Heart right ventricle (tissue), 16 donors: ENCODE measurements around the gene NDUFC2. TPM values are rescaled to one million over a fixed set of nuclear protein-coding genes. Genes with fewer than 3 reads are reported as not detected.

ENCODE experiments used
- ATAC-seq, 8 donors: fragments of 200-7000 bp; cut with Tn5 transposase; one replicate each; pipeline ENCODE4 v1.9.1; 2020; ENCODE audit warnings: mild to moderate bottlenecking in 8 of 8, moderate library complexity in 8 of 8, moderate number of reproducible peaks in 1 of 8
- DNase-seq, 2 donors: peaks; one replicate each; pipeline ENCODE4 v3.0.0-alpha.2; 2020
- H3K27ac ChIP-seq, 10 donors: fragments of 200-600 bp; sonication (generic) in 2 of 10; one replicate each; pipeline versions ENCODE4 v1.5.0 to v1.8.0; 2020 to 2022; ENCODE audit warnings: mild to moderate bottlenecking in 3 of 10
- H3K27me3 ChIP-seq, 7 donors: fragments of 200-600 bp; one replicate each; pipeline ENCODE4 v1.8.0; 2021 to 2022; ENCODE audit warnings: mild to moderate bottlenecking in 2 of 7
- H3K36me3 ChIP-seq, 9 donors: fragments of 200-600 bp; sonication (generic) in 1 of 9; one replicate each; pipeline versions ENCODE4 v1.5.0 to v1.8.0; 2020 to 2022; ENCODE audit warnings: mild to moderate bottlenecking in 2 of 9
- H3K4me1 ChIP-seq, 9 donors: fragments of 200-600 bp; sonication (generic) in 1 of 9; one replicate each; pipeline versions ENCODE4 v1.5.0 to v1.8.0; 2020 to 2022; ENCODE audit warnings: mild to moderate bottlenecking in 4 of 9
- H3K4me3 ChIP-seq, 10 donors: fragments of 200-600 bp; sonication (generic) in 2 of 10; one replicate each; pipeline versions ENCODE4 v1.5.0 to v1.8.0; 2020 to 2022; ENCODE audit warnings: mild to moderate bottlenecking in 7 of 10, moderate library complexity in 2 of 10
- H3K9me3 ChIP-seq, 11 donors: fragments of 200-600 bp in 10 of 11; sonication (generic) in 2 of 11; one replicate each; pipeline versions ENCODE4 v1.5.0 to v1.8.0; 2013 to 2022; ENCODE audit warnings: mild to moderate bottlenecking in 2 of 11, control low read depth in 1 of 11, moderate library complexity in 1 of 11
- CTCF ChIP-seq, 9 donors: fragments of 200-600 bp; sonication (generic) in 2 of 9; IDR thresholded peaks; one replicate each; pipeline versions ENCODE4 v1.5.0 to v1.8.0; 2021 to 2022; ENCODE audit warnings: antibody characterized with exemption in 9 of 9, mild to moderate bottlenecking in 5 of 9, moderate library complexity in 1 of 9
- WGBS, 2 donors: extraction: QIAGEN DNeasy Blood & Tissue Kit; methylation state at CpG; one replicate each; pipeline ENCODE4 v1.1.7; 2013; ENCODE audit warnings: inconsistent platforms in 1 of 2; 5-methylcytosine and 5-hydroxymethylcytosine counted together
- intact Hi-C, 10 donors: fragments of 100-400 bp; cut with DNase I; formaldehyde crosslinking; loops; one replicate each; pipeline versions ENCODE4 v1.11.1 to v1.14.2; 2022
- polyA plus RNA-seq, 2 donors: library from polyadenylated mRNA; stranded (reverse); fragments of 200-250 nt; gene quantifications; one replicate each; pipeline ENCODE4 v1.2.3, GENCODE V29; 2013
- total RNA-seq, 10 donors: library from RNA; stranded (reverse); fragmentation: NEBNext Ultra II Directional in 3 of 10; extraction: Animal tissue kit (Norgen Biotek cat#: 25700) in 3 of 10; gene quantifications; one replicate each; pipeline versions ENCODE4 v1.2.1 to v1.2.4, GENCODE V29; 2021 to 2023
- donor health status: Arrhythmogenic right ventricular cardiomyopathy.
- donor health status: ischemic (EF 13 %, LVEDD 7.1; RV severe dilation, severe dysfunction).
- donor health status: healthy with polysubstance abuse.
- donor health status: DM: no; HTN: yes; CAD: no.
- donor health status: DM: no; HTN: no; CAD: no.
- donor health status: ischemic (EF 25% LVEDD 6.9; RV normal size, moderate dysfunction).
- donor health status: ischemic (EF 25% LVEDD 5.7; RV mildly dilated, moderate dysfunction).
- donor health status: healthy.
- donor health status: DM: yes; HTN: yes; CAD: no.
- donor health status: Ischemic cardiomyopathy.
- donor health status: ischemic (EF 35%, LVEDD 5.7; RV mildly dilated, moderate dysfunction).
- donor health status: nonischemic (EF 11% LVEDD 7.7; RV severe dilation, severe dysfunction).
- donor health status: DM: yes; HTN: yes; CAD: no.
- donor health status: PGD.
- donor health status: ischemic (EF 29% LVEDD 5.4; RV normal size, mild dysfunction).
- donor health status: nonischemic (EF 23%, LVEDD 6.1; RV moderate dilation, normal function).

NDUFC2 gene
- total and polyA plus RNA-seq, 12 donors = 69.7 to 400 (median 275) TPM

GRCh38 chr11:78037825-78038620 lies 41.6 kb downstream of the NDUFC2 start:
- 84 to 85% methylated on average over 9 of the region's 9 CpGs for WGBS, 2 donors
- H3K4me1 ChIP-seq = peaks cover 0 to 22% (median 10%) of the 10 kb centered on the region in 9 donors

GRCh38 chr11:78037056-78037455 lies 42.6 kb downstream of the NDUFC2 start:
- peak in 1 of 8 donors; percentile 36 for ATAC-seq
- H3K27me3 ChIP-seq = no peaks in the 10 kb centered on the region
- H3K36me3 ChIP-seq = no peaks in the 10 kb centered on the region
- no peak for TF ChIP-seq CTCF (IDR thresholded peaks at IDR 0.05)
- H3K4me1 ChIP-seq = peaks cover 0 to 22% (median 10%) of the 10 kb centered on the region in 9 donors
- intact Hi-C loops = loop anchor here in 1 of 10 donors (10.0 kb wide), 1 partner anchor 58 kb away; no protein-coding TSS in a partner anchor
- H3K9me3 ChIP-seq = no peaks in the 10 kb centered on the region
- WGBS, 2 donors = 70 to 71% methylated on average over 3 of the region's 3 CpGs
- no peak for DNase-seq
- no peak overlapping the region for H3K4me3 ChIP-seq
- no peak overlapping the region for H3K27ac ChIP-seq

More at GRCh38 chr11:78037825-78038620, 41.6 kb downstream of the NDUFC2 start:
- no peak for TF ChIP-seq CTCF (IDR thresholded peaks at IDR 0.05)
- no peaks in the 10 kb centered on the region for H3K36me3 ChIP-seq
- ATAC-seq (peak in 1 of 8 donors; percentile 37), DNase-seq (no peak)
- no peak overlapping the region for H3K4me3 ChIP-seq
- H3K27ac ChIP-seq = no peak overlapping the region
- intact Hi-C loops = loop anchor here in 1 of 10 donors (10.0 kb wide), 1 partner anchor 57 kb away; no protein-coding TSS in a partner anchor
- no peaks in the 10 kb centered on the region for H3K27me3 ChIP-seq
- H3K9me3 ChIP-seq = no peaks in the 10 kb centered on the region

- no peaks in the 10 kb centered on the region for H3K9me3 ChIP-seq
- TF ChIP-seq CTCF (IDR thresholded peaks at IDR 0.05) = no peak
- 87 to 91% methylated on average over 3 of the region's 3 CpGs for WGBS, 2 donors
These were observed 43.3 kb downstream of the NDUFC2 start for GRCh38 chr11:78036313-78036712.

GRCh38 chr11:78034623-78035022 lies 45.0 kb downstream of the NDUFC2 start:
- no peak overlapping the region for H3K4me3 ChIP-seq
- intact Hi-C loops = loop anchor here in 1 of 10 donors (10.0 kb wide), 1 partner anchor 60 kb away; no protein-coding TSS in a partner anchor
- ATAC-seq = no peak
- 68 to 74% methylated on average over 10 of the region's 10 CpGs for WGBS, 2 donors
- TF ChIP-seq CTCF (IDR thresholded peaks at IDR 0.05) = no peak
- no peak for DNase-seq
- H3K27me3 ChIP-seq = no peaks in the 10 kb centered on the region
- H3K36me3 ChIP-seq = no peaks in the 10 kb centered on the region
- no peaks in the 10 kb centered on the region for H3K9me3 ChIP-seq
- H3K4me1 ChIP-seq = peaks cover 0 to 16% (median 12%) of the 10 kb centered on the region in 9 donors
- no peak overlapping the region for H3K27ac ChIP-seq

More at GRCh38 chr11:78036313-78036712, 43.3 kb downstream of the NDUFC2 start:
- no peak overlapping the region for H3K27ac ChIP-seq
- H3K4me1 ChIP-seq = peaks cover 0 to 22% (median 10%) of the 10 kb centered on the region in 9 donors
- no peak overlapping the region for H3K4me3 ChIP-seq
- no peaks in the 10 kb centered on the region for H3K27me3 ChIP-seq
- ATAC-seq = no peak
- no peaks in the 10 kb centered on the region for H3K36me3 ChIP-seq
- intact Hi-C loops = loop anchor here in 1 of 10 donors (10.0 kb wide), 1 partner anchor 58 kb away; no protein-coding TSS in a partner anchor
- no peak for DNase-seq
